ENCODE data around the gene PRR23B.

DNA sequence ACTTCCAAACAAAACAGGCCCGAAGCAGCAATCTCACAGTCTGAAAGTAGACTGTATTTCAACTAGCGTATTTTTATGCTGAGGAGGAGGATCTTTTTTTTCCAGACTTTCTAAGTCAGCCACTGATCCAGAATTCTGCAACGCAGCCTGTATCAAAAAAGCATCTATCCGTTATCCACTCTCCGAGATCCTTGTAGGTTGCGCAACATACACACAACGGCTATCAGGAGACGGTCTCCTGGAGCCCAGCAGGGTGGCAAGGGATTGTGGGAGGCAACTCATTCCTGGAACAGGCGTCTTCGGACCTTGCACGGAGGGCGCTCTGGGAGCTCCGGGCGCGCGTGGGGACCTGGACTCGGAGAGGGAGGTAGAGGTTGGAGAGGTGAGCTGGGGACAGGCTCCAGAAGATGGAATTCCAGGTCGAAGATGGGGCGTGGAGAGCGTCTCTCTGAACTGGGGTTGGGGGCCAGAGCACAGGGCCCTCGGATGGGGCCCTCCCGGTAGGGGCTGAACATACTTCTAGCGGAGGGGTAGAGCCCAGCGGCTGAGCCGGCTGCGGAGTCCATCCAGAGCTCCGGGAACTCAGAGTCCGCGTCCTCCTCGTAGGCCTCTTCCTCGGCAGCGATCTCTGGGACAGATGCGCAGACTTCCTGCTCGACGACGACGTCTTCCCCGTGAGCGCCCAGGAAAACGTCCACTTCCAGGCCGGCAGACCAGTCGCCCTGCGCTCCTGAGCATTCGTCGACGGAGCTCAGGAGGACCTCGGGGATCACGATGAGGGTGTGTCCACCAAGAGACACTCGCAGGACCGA lies 23.0 kb upstream of the PRR23B start:
- TF ChIP-seq, protein P1, sequence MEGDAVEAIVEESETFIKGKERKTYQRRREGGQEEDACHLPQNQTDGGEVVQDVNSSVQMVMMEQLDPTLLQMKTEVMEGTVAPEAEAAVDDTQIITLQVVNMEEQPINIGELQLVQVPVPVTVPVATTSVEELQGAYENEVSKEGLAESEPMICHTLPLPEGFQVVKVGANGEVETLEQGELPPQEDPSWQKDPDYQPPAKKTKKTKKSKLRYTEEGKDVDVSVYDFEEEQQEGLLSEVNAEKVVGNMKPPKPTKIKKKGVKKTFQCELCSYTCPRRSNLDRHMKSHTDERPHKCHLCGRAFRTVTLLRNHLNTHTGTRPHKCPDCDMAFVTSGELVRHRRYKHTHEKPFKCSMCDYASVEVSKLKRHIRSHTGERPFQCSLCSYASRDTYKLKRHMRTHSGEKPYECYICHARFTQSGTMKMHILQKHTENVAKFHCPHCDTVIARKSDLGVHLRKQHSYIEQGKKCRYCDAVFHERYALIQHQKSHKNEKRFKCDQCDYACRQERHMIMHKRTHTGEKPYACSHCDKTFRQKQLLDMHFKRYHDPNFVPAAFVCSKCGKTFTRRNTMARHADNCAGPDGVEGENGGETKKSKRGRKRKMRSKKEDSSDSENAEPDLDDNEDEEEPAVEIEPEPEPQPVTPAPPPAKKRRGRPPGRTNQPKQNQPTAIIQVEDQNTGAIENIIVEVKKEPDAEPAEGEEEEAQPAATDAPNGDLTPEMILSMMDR (IDR thresholded peaks at IDR 0.05), result no peak
- no peak for TF ChIP-seq EZH2 (IDR thresholded peaks at IDR 0.05; ENCODE audit: borderline replicate concordance, insufficient read depth, low read depth, low read length, poor library complexity, severe bottlenecking)

All from B cell (primary cell).